PFSK-1 (cell line): ENCODE measurements around the gene PPP4R3A.

Experiments used
- POLR2AphosphoS5 ChIP-seq: IDR thresholded peaks from 2 replicates; pipeline ENCODE4 v1.6.1; 2012; ENCODE audit warnings: low read depth, mild to moderate bottlenecking, control low read depth, low read length, moderate library complexity
- TAF1 ChIP-seq: IDR thresholded peaks from 2 replicates; pipeline ENCODE4 v1.6.1; 2012; ENCODE audit warnings: low read length, control low read depth, borderline replicate concordance; ENCODE audit not compliant: insufficient read depth
- TF ChIP-seq, protein P1 (sequence below), 2 experiments: IDR thresholded peaks; 2 replicates each; pipeline versions ENCODE4 v1.6.1 to v1.8.0; 2011 to 2012; ENCODE audit warnings: low read depth in 2 of 2, low read length in 2 of 2, control low read depth in 1 of 2, inconsistent platforms in 1 of 2, mild to moderate bottlenecking in 1 of 2, moderate library complexity in 1 of 2; ENCODE audit not compliant: insufficient read depth in 1 of 2

DNA sequence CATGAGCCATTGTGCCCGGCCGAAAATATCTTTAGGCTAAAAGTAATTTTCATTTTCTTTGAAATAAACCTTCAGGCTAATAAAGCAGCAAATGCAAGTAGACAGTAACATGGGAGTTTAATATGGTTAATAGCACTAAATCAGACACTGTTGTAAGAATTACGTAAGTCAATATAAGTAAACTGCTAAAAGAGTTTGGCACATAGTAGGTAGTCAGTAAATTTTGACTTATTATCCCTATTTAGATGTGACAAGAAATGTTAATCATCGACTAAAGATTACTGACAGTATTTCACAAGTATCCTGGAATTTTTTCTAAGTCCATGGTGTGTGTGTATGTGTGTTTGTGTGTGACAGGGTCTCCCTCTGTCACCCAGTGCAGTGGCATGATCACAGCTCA is 3.9 kb downstream of the PPP4R3A start:
- TF ChIP-seq TAF1 (no peak), POLR2AphosphoS5 (no peak)
- TF ChIP-seq, protein P1, sequence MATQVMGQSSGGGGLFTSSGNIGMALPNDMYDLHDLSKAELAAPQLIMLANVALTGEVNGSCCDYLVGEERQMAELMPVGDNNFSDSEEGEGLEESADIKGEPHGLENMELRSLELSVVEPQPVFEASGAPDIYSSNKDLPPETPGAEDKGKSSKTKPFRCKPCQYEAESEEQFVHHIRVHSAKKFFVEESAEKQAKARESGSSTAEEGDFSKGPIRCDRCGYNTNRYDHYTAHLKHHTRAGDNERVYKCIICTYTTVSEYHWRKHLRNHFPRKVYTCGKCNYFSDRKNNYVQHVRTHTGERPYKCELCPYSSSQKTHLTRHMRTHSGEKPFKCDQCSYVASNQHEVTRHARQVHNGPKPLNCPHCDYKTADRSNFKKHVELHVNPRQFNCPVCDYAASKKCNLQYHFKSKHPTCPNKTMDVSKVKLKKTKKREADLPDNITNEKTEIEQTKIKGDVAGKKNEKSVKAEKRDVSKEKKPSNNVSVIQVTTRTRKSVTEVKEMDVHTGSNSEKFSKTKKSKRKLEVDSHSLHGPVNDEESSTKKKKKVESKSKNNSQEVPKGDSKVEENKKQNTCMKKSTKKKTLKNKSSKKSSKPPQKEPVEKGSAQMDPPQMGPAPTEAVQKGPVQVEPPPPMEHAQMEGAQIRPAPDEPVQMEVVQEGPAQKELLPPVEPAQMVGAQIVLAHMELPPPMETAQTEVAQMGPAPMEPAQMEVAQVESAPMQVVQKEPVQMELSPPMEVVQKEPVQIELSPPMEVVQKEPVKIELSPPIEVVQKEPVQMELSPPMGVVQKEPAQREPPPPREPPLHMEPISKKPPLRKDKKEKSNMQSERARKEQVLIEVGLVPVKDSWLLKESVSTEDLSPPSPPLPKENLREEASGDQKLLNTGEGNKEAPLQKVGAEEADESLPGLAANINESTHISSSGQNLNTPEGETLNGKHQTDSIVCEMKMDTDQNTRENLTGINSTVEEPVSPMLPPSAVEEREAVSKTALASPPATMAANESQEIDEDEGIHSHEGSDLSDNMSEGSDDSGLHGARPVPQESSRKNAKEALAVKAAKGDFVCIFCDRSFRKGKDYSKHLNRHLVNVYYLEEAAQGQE (IDR thresholded peaks at IDR 0.05; ENCODE audit: insufficient read depth in 1 of 2, low read depth in 2 of 2, low read length in 2 of 2), result no peak
